ENCODE data around the gene EHHADH.
"Not testable (repeated sequence)": the region's sequence is repeated elsewhere in the genome, so short reads cannot be mapped to it uniquely, and the experiment has no call there.

Gene EHHADH

GRCh38 chr3:185250653-185251052 lies 3.2 kb downstream of the EHHADH start:
- DNase-seq: no peak

- peak; percentile 36 for DNase-seq
These were observed 3.6 kb downstream of the EHHADH start for GRCh38 chr3:185250247-185250646.

GRCh38 chr3:185242642-185243041 lies 11.2 kb downstream of the EHHADH start:
- DNase-seq: no peak

GRCh38 chr3:185236969-185237368 lies 16.9 kb downstream of the EHHADH start:
- no peak for DNase-seq

- no peak for DNase-seq
These were observed 20.5 kb downstream of the EHHADH start for GRCh38 chr3:185233328-185233727.

- DNase-seq: not testable (repeated sequence)
These were observed 27.3 kb downstream of the EHHADH start for GRCh38 chr3:185226526-185226925.

- DNase-seq: peak; percentile 69
These were observed 28.3 kb downstream of the EHHADH start for GRCh38 chr3:185225523-185225922.

GRCh38 chr3:185225080-185225479 lies 28.8 kb downstream of the EHHADH start:
- no peak for DNase-seq

GRCh38 chr3:185221203-185221602 lies 32.6 kb downstream of the EHHADH start:
- no peak for DNase-seq

GRCh38 chr3:185216607-185216958 lies 37.3 kb downstream of the EHHADH start:
- no peak for DNase-seq

GRCh38 chr3:185215873-185216606 lies 37.8 kb downstream of the EHHADH start:
- peak; percentile 15 for DNase-seq

- DNase-seq: no peak
These were observed 41.3 kb downstream of the EHHADH start for GRCh38 chr3:185212559-185212958.

GRCh38 chr3:185212086-185212485 lies 41.8 kb downstream of the EHHADH start:
- DNase-seq: no peak

GRCh38 chr3:185210621-185211142 lies 43.2 kb downstream of the EHHADH start:
- no peak for DNase-seq

- DNase-seq: no peak
These were observed 45.0 kb downstream of the EHHADH start for GRCh38 chr3:185208823-185209222.

- DNase-seq: peak; percentile 69
These were observed 45.7 kb downstream of the EHHADH start for GRCh38 chr3:185207931-185208746.

- no peak for DNase-seq
These were observed 46.4 kb downstream of the EHHADH start for GRCh38 chr3:185207481-185207880.

- no peak for DNase-seq
These were observed 48.0 kb downstream of the EHHADH start for GRCh38 chr3:185205865-185206264.

GRCh38 chr3:185204894-185205293 lies 49.0 kb downstream of the EHHADH start:
- DNase-seq: no peak

GRCh38 chr3:185200639-185201038 lies 53.2 kb downstream of the EHHADH start:
- peak; percentile 81 for DNase-seq

- no peak for DNase-seq
These were observed 54.2 kb downstream of the EHHADH start for GRCh38 chr3:185199671-185200070.

GRCh38 chr3:185199206-185199605 lies 54.6 kb downstream of the EHHADH start:
- DNase-seq: peak; percentile 69

GRCh38 chr3:185197068-185197467 lies 56.8 kb downstream of the EHHADH start:
- no peak for DNase-seq

- DNase-seq: no peak
These were observed 58.2 kb downstream of the EHHADH start for GRCh38 chr3:185195652-185196051.
